Muscle layer of colon (tissue), 2 donors: ENCODE results near the gene APOBEC3C.
"Not testable (repeated sequence)": the region's sequence is repeated elsewhere in the genome, so short reads cannot be mapped to it uniquely, and the experiment has no call there.

Experiments used
- H3K27ac ChIP-seq: one replicate; pipeline ENCODE4 v1.7.0; 2013; ENCODE audit warnings: low read depth, mild to moderate bottlenecking, low read length, moderate library complexity
- H3K27me3 ChIP-seq, 2 donors: one replicate each; pipeline ENCODE4 v1.7.0; 2013; ENCODE audit warnings: low read length in 2 of 2, mild to moderate bottlenecking in 2 of 2; ENCODE audit not compliant: insufficient read depth in 2 of 2, control insufficient read depth in 1 of 2
- H3K36me3 ChIP-seq: one replicate; pipeline ENCODE4 v1.7.0; 2013; ENCODE audit warnings: mild to moderate bottlenecking, low read length; ENCODE audit not compliant: insufficient read depth
- H3K4me1 ChIP-seq: one replicate; pipeline ENCODE4 v1.7.0; 2013; ENCODE audit warnings: mild to moderate bottlenecking, low read length; ENCODE audit not compliant: insufficient read depth
- H3K4me3 ChIP-seq, 2 donors: one replicate each; pipeline ENCODE4 v1.7.0; 2013; ENCODE audit warnings: low read length in 2 of 2, low read depth in 1 of 2, mild to moderate bottlenecking in 1 of 2, moderate library complexity in 1 of 2
- H3K9ac ChIP-seq: one replicate; pipeline ENCODE4 v1.7.0; 2013; ENCODE audit warnings: low read length
- H3K9me3 ChIP-seq: one replicate; pipeline ENCODE4 v1.7.0; 2013; ENCODE audit warnings: mild to moderate bottlenecking, low read length
- donor health status: abdominal sarcoma.
- donor health status: Adenocarcinoma of cecum.

APOBEC3C gene

DNA sequence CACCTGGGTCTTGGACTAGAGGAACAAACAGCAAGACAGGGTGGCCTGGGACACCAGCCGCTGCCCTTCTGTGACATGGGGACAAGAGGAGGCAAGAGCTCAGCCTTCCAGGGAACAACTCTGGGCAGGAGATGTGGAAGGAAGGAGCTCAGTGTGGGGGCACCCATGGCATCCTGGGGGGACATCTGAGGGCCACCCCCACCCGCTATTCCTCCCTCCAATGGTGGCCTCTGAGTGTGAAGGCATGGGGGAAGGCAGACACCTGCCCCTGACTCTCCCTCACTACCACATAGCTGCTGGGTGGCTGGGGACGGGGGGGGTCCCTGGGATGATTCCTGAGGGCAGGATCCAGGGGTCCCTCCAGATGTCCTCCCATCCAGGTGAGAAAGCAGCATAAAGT, 27.4 kb upstream of the APOBEC3C start:
- Histone ChIP-seq H3K36me3 (no peaks in the 10 kb centered on the region), H3K27ac (no peak overlapping the region), H3K9ac (no peak overlapping the region), H3K4me3 (no peak overlapping the region), H3K9me3 (no peaks in the 10 kb centered on the region), H3K27me3 (no peaks in the 10 kb centered on the region), H3K4me1 (peaks cover 8% of the 10 kb centered on the region)

DNA sequence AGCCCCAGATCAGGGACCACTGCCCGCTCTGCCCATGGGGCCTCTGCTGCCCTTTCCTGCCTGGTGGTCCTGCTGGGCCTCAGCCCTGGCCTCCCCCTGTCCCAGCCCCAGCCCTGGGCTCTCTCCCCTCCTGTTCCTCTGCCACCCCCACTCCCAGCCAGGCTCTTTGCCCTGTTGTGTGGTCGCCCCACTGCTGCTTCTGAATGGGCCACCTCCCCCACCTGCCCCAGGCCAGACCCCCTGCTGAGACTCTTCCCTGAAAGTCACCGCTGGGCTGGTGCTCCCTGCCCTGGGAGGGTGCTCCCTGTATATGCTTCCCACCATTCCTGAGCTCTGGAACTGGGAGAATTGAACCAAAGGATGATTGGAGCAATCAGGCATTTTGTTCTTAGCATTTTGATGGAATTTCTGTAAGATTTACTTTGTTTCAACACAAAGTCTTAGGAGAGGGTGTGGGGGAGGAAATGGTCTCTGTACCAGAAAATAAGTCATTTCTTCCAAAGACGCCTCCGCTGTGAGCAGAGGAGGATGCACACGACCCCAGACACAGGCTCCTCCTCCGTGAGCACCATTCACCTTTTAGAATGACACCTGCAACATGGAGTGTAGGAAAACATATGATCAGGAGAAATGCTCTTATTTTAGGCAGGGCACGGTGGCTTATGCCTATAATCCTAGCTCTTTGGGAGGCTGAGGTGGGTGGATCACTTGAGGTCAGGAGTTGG, 26.7 kb upstream of the APOBEC3C start:
- H3K9me3 ChIP-seq = no peaks in the 10 kb centered on the region
- H3K4me3 ChIP-seq = no peak overlapping the region
- H3K4me1 ChIP-seq = peaks cover 6% of the 10 kb centered on the region
- no peaks in the 10 kb centered on the region for H3K27me3 ChIP-seq
- H3K9ac ChIP-seq = no peak overlapping the region
- no peaks in the 10 kb centered on the region for H3K36me3 ChIP-seq
- no peak overlapping the region for H3K27ac ChIP-seq

DNA sequence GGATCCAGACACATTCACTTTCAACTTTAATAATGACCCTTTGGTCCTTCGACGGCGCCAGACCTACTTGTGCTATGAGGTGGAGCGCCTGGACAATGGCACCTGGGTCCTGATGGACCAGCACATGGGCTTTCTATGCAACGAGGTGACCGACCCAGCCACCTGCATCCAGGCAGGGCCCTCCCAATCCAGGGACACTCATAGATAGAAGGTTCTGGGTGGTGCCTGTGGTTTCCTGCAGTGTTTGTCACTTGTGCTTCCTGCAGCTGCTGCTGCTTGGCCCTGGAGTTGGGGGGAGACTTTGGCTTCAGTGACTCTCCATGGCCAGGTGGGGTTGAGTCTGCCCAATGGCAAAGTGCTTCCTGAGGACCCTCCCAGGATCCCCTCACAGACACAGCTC, 24.6 kb upstream of the APOBEC3C start:
- H3K9me3 ChIP-seq = no peaks in the 10 kb centered on the region
- H3K27ac ChIP-seq = no peak overlapping the region
- no peaks in the 10 kb centered on the region for H3K27me3 ChIP-seq
- no peak overlapping the region for H3K4me3 ChIP-seq
- H3K4me1 ChIP-seq = no peaks in the 10 kb centered on the region
- no peaks in the 10 kb centered on the region for H3K36me3 ChIP-seq
- no peak overlapping the region for H3K9ac ChIP-seq

DNA sequence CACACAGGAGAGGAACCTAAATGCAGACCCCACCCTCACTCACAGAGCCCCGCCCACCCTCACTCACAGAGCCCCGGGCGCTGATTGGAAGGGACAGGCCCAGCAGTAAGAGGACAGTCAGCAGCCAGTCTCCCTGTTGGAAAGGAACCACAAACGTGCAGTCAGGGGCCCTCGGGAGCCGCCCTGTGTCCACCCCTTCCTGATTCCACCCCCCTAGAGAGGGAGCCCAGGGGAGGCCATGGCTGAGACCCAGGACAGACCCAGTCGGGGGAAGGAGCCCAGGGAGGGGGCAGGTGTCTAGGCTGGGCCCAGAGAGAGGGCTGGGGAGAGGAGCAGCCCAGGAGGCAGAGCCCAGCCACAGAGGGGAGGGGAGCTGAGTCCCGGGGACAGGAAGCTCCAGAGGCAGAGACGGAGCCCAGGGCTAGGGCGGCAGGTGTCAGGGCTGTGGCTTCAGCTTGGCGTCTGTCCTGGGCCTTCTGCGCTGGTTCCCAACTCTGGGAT, 21.1 kb upstream of the APOBEC3C start:
- not testable (repeated sequence) for H3K9me3 ChIP-seq, H3K36me3 ChIP-seq, H3K4me1 ChIP-seq, H3K9ac ChIP-seq, H3K27ac ChIP-seq, H3K27me3 ChIP-seq, H3K4me3 ChIP-seq

DNA sequence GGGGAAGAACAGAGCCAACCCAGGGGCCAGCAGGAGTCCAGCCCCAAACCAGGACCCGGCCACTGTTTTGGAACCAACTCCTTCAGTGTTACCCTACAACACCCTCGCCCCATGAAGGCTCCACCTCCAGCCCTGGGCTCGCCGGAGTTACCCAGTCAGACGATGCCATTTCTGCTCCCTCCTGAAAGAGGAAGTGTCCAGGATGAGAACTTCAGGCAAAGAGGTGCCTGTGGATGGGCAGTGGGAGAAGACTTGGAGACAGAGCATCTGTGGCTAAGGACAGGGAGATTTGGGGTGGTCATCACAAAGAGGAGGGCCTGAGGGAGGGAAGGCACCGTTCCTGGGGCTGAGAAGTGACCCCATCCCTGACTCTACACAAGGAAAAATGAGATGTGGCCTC, 18.0 kb upstream of the APOBEC3C start:
- Histone ChIP-seq H3K4me1 (no peaks in the 10 kb centered on the region), H3K36me3 (no peaks in the 10 kb centered on the region), H3K9me3 (no peaks in the 10 kb centered on the region), H3K4me3 (no peak overlapping the region), H3K27me3 (peaks cover 0 to 5% of the 10 kb centered on the region in 2 donors), H3K27ac (no peak overlapping the region), H3K9ac (no peak overlapping the region)

DNA sequence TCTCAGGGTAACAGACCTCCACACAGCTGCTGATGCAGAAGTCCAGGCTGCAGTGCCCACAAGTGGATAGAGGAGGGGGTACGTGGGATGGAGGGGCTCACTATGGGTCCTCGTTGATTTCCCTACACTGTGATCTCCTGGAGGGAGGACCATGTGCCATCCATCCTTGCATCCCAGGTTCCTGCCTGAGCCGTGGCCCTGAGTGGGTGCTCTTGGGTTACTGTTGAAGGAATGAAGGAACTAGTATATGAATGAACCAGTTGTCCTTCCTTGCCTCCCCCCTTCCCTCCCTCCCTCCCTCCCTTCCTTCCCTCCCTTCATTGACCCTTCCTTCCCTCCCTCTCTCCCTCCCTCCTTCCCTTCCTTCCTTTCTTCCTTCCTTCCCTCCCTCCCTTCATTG, 16.5 kb upstream of the APOBEC3C start:
- no peak overlapping the region for H3K27ac ChIP-seq
- H3K4me1 ChIP-seq = no peaks in the 10 kb centered on the region
- no peak overlapping the region for H3K9ac ChIP-seq
- H3K4me3 ChIP-seq = no peak overlapping the region
- H3K27me3 ChIP-seq = peaks cover 0 to 5% of the 10 kb centered on the region in 2 donors
- no peaks in the 10 kb centered on the region for H3K36me3 ChIP-seq
- H3K9me3 ChIP-seq = no peaks in the 10 kb centered on the region

DNA sequence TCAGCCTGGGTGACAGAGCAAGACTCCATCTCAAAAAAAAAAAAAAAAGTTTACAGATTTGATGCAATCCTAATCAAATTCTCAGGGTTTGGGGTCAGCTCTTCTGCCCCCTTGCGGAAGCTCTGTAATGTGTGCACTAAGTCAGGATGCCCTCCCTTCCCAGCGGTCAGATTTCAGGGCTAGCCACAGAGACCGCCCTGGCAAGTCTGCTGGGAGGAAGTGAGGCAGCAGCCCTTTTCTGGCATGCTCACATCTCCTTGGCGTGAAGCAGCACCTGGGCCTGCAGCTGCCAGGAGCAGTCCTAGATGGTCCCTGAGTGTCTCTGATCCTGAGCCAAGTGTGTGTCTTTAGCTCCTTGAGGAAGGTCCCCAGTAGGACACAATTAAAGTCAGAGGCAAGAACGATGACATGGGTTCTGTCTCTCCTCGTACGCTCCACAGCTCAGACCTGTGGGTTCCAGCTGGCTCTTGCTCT, 10.9 kb upstream of the APOBEC3C start:
- Histone ChIP-seq H3K36me3 (no peaks in the 10 kb centered on the region), H3K4me3 (no peak overlapping the region), H3K9me3 (no peaks in the 10 kb centered on the region), H3K9ac (no peak overlapping the region), H3K4me1 (no peaks in the 10 kb centered on the region), H3K27ac (no peak overlapping the region), H3K27me3 (no peaks in the 10 kb centered on the region)

DNA sequence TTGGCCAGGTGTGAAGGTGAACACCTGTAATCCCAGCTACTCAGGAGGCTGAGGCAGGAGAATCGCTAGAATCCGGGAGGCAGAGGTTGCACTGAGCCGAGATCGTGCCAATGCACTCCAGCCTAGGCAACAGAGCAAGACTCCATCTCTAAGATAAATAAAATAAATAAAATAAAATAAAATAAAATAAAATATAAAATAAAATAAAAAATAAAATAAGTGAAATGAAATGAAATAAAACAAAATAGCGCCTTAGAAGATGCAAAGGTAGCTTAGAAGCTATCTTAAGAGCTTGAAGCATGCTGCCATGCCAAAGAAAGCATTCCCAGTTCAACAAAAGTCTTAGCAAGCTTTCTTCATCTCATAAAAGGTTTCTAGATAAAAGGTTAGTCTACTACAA, 6.9 kb upstream of the APOBEC3C start:
- no peak overlapping the region for H3K27ac ChIP-seq
- no peak overlapping the region for H3K4me3 ChIP-seq
- no peak overlapping the region for H3K9ac ChIP-seq
- no peaks in the 10 kb centered on the region for H3K27me3 ChIP-seq
- no peaks in the 10 kb centered on the region for H3K36me3 ChIP-seq
- no peaks in the 10 kb centered on the region for H3K4me1 ChIP-seq
- no peaks in the 10 kb centered on the region for H3K9me3 ChIP-seq

DNA sequence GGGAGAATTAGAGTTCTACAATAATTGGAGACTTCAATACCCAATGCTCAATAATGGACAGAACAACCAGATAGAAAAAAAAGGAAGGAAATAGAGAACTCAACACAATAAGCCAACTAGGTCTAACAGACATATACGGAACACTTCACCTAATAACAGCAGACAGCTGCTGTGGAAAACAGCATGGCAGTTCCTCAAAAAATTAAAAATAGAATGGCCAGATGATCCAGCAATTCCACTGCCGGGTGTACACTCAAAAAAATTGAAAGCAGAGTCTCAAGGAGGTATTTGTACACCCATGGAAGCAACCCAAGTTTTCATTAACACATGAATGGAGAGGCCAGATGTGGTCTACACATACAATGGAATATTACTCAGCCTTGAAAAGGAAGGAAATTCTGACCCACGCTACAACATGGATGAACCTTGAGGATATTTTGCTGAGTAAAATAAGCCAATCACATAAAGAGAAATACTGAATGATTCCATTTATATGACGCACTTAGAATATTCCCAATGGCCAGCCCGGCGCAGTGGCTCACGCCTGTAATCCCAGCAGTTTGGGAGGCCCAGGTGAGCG, 5.7 kb upstream of the APOBEC3C start:
- H3K27ac ChIP-seq, H3K9me3 ChIP-seq, H3K27me3 ChIP-seq, H3K4me3 ChIP-seq, H3K4me1 ChIP-seq, H3K36me3 ChIP-seq, H3K9ac ChIP-seq: not testable (repeated sequence)

DNA sequence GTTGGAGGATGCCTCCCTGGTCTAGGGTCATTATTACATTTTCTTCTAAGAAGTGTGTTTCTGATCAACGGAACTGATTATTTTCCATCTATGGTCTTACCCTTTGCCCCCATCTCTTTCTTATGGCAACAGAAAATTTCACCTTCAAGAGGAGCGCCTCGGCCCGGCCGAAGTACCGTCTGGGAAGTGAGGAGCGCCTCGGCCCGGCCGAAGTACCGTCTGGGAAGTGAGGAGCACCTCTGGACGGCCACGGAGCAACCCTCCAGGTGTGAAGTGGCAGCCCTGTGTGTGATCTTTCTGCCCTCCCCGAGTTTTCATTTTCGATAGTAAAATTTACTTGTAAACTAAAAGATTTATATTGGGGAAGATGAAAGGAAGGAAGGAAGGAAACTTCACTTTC, 3.1 kb upstream of the APOBEC3C start:
- H3K4me3 ChIP-seq = no peak overlapping the region
- H3K9ac ChIP-seq = no peak overlapping the region
- H3K36me3 ChIP-seq = no peaks in the 10 kb centered on the region
- H3K27ac ChIP-seq = no peak overlapping the region
- no peaks in the 10 kb centered on the region for H3K9me3 ChIP-seq
- H3K4me1 ChIP-seq = peaks cover 10% of the 10 kb centered on the region
- no peaks in the 10 kb centered on the region for H3K27me3 ChIP-seq

DNA sequence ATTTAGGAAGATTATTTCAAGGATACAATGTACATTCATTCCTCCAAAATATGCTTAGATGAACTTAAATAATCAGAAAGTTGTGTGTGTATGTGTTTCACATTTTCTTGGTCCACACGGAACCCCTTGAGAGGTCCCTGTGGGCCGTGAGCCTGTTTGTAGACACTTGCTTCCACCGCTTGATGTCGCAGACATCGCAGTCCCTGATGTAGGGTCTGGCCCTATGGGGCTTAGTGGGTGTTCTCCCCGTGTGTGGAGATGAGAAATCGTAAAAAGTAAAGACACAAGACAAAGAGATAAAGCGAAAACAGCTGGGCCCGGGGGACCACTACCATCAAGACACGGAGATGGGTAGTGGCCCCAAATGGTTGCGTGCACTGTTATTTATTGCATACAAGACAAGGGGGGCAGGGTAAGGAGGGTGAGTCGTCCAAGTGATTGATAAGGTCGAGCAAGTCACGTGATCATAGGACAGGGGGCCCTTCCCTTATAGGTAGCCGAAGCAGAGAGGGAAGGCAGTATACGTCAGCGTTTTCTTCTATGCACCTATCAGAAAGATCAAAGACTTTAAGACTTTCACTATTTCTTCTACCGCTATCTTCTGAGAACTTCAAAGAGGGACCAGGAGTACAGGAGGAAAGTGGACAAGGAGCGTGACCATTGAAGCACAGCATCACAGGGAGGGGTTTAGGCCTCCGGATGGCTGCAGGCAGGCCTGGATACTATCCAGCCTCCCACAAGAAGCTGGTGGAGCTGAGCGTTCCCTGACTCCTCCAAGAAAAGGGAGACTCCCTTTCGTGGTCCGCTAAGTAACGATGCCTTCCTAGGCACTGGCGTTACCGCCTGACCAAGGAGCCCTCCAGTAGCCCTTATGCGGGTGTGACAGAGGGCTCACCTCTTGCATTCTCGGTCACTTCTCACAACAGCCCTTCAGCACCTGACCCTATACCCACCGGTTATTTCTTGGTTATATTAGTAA, 1.2 kb upstream of the APOBEC3C start:
- Histone ChIP-seq H3K9ac (no peak overlapping the region), H3K4me1 (peaks cover 10% of the 10 kb centered on the region), H3K9me3 (no peaks in the 10 kb centered on the region), H3K27ac (no peak overlapping the region), H3K36me3 (no peaks in the 10 kb centered on the region), H3K4me3 (no peak overlapping the region), H3K27me3 (no peaks in the 10 kb centered on the region)
